Tibial nerve (tissue), 3 donors: Measurements from ENCODE around the gene GAL3ST3.

Experiments used
- POLR2A ChIP-seq, 2 donors: fragments of 450-650 bp; IDR thresholded peaks; one replicate each; pipeline ENCODE4 v1.6.1; 2017; ENCODE audit warnings: antibody characterized with exemption in 2 of 2, mild to moderate bottlenecking in 2 of 2, moderate library complexity in 2 of 2
- TF ChIP-seq, protein P1 (sequence below), 5 experiments: fragments of 200-600 bp in 3 of 5; fragments of 450-650 bp in 2 of 5; sonication (generic) in 3 of 5; IDR thresholded peaks; one replicate each; pipeline ENCODE4 v1.5.1; 2016 to 2019; ENCODE audit warnings: antibody characterized with exemption in 5 of 5, mild to moderate bottlenecking in 3 of 5, moderate library complexity in 2 of 5

DNA sequence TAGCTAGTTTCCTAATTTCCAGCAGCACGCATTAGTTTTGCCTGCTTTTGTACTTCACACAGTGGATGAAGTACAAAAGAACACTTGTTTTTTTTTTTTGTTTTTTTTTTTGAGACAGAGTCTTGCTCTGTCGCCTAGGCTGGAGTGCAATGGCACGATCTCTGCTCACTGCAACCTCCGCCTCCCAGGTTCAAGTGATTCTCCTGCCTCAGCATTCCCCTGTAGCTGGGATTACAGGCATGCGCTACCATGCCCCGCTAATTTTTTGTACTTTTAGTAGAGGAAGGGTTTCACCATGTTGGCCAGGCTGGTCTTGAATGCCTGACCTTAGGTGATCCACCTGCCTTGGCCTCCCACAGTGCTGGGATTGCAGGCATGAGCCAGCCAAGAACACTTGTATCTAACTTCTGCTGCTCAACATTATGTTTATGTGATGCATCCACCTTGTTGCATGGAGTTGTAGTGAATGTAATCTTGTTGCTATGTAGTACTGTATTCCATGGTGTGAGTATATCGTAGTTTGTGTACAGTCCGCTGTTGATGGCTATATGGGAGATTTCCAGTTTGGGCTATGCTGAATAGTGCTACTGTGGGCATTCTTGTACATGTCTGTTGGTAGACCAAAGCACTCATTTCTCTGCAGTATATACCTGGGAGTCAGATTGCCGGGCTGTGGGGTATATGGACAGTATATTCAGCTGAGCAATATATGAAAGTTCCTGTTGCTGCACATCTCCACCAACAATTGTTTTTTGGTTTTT is 38.4 kb upstream of the GAL3ST3 start:
- TF ChIP-seq, protein P1, sequence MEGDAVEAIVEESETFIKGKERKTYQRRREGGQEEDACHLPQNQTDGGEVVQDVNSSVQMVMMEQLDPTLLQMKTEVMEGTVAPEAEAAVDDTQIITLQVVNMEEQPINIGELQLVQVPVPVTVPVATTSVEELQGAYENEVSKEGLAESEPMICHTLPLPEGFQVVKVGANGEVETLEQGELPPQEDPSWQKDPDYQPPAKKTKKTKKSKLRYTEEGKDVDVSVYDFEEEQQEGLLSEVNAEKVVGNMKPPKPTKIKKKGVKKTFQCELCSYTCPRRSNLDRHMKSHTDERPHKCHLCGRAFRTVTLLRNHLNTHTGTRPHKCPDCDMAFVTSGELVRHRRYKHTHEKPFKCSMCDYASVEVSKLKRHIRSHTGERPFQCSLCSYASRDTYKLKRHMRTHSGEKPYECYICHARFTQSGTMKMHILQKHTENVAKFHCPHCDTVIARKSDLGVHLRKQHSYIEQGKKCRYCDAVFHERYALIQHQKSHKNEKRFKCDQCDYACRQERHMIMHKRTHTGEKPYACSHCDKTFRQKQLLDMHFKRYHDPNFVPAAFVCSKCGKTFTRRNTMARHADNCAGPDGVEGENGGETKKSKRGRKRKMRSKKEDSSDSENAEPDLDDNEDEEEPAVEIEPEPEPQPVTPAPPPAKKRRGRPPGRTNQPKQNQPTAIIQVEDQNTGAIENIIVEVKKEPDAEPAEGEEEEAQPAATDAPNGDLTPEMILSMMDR (IDR thresholded peaks at IDR 0.05), result no peak
- TF ChIP-seq POLR2A (IDR thresholded peaks at IDR 0.05), result no peak
